Liver (tissue), 9 donors: Measurements from ENCODE around the gene C9orf50. TPM values are rescaled to one million over a fixed set of nuclear protein-coding genes. Genes with fewer than 3 reads are reported as not detected.

Source experiments
- DNase-seq: peaks from one replicate; pipeline ENCODE4 v3.0.0-alpha.2; 2017; ENCODE audit warnings: low spot score
- H3K27ac ChIP-seq, 2 donors: one replicate each; pipeline ENCODE4 v1.7.0; 2013; ENCODE audit warnings: inconsistent platforms in 2 of 2, low read length in 2 of 2, control low read depth in 1 of 2, low read depth in 1 of 2, mild to moderate bottlenecking in 1 of 2
- H3K27me3 ChIP-seq, 4 donors: one replicate each; pipeline versions ENCODE4 v1.6.1 to v1.7.0; 2013; ENCODE audit warnings: low read length in 3 of 4, inconsistent platforms in 1 of 4, mild to moderate bottlenecking in 1 of 4, moderate library complexity in 1 of 4; ENCODE audit not compliant: control insufficient read depth in 4 of 4, insufficient read depth in 4 of 4
- H3K36me3 ChIP-seq, 4 donors: one replicate each; pipeline versions ENCODE4 v1.6.1 to v1.7.0; 2013; ENCODE audit warnings: low read length in 3 of 4, mild to moderate bottlenecking in 3 of 4, low read depth in 1 of 4, moderate library complexity in 1 of 4; ENCODE audit not compliant: control insufficient read depth in 4 of 4, insufficient read depth in 3 of 4
- H3K4me1 ChIP-seq, 4 donors: one replicate each; pipeline versions ENCODE4 v1.6.1 to v1.7.0; 2013; ENCODE audit warnings: low read length in 3 of 4, mild to moderate bottlenecking in 3 of 4, moderate library complexity in 1 of 4; ENCODE audit not compliant: control insufficient read depth in 4 of 4, insufficient read depth in 4 of 4
- H3K4me3 ChIP-seq, 3 donors: one replicate each; pipeline versions ENCODE4 v1.6.1 to v1.7.0; 2013; ENCODE audit warnings: low read length in 3 of 3, control low read depth in 1 of 3, low read depth in 1 of 3, mild to moderate bottlenecking in 1 of 3
- H3K9ac ChIP-seq, 2 donors: one replicate each; pipeline ENCODE4 v1.7.0; 2013; ENCODE audit warnings: low read length in 2 of 2, mild to moderate bottlenecking in 2 of 2, moderate library complexity in 2 of 2, control low read depth in 1 of 2, low read depth in 1 of 2
- H3K9me3 ChIP-seq, 4 donors: one replicate each; pipeline versions ENCODE4 v1.6.1 to v1.7.0; 2013; ENCODE audit warnings: low read length in 3 of 4; ENCODE audit not compliant: control insufficient read depth in 4 of 4
- FOXA1 ChIP-seq: IDR thresholded peaks from 2 replicates; pipeline ENCODE4 v1.6.1; 2016; ENCODE audit warnings: antibody characterized with exemption
- FOXA2 ChIP-seq: IDR thresholded peaks from 2 replicates; pipeline ENCODE4 v1.6.1; 2016; ENCODE audit warnings: antibody characterized with exemption
- GABPA ChIP-seq, 2 donors: IDR thresholded peaks in 1 of 2; conservative IDR thresholded peaks in 1 of 2; 2 replicates each; pipeline ENCODE4 v1.6.1; 2016; ENCODE audit warnings: antibody characterized with exemption in 2 of 2, mild to moderate bottlenecking in 1 of 2, moderate library complexity in 1 of 2
- HNF4A ChIP-seq, 2 donors: conservative IDR thresholded peaks; 2 replicates each; pipeline ENCODE4 v1.6.1; 2016; ENCODE audit warnings: antibody characterized with exemption in 2 of 2, mild to moderate bottlenecking in 2 of 2
- HNF4G ChIP-seq: IDR thresholded peaks from 2 replicates; pipeline ENCODE4 v1.6.1; 2016; ENCODE audit warnings: antibody characterized with exemption
- JUND ChIP-seq, 2 donors: IDR thresholded peaks; 2 replicates each; pipeline ENCODE4 v1.6.1; 2016; ENCODE audit warnings: antibody characterized with exemption in 2 of 2
- RAD21 ChIP-seq, 2 donors: IDR thresholded peaks; 2 replicates each; pipeline ENCODE4 v1.6.1; 2016; ENCODE audit warnings: antibody characterized with exemption in 2 of 2, mild to moderate bottlenecking in 2 of 2
- YY1 ChIP-seq: IDR thresholded peaks from 2 replicates; pipeline ENCODE4 v1.6.1; 2016; ENCODE audit warnings: antibody characterized with exemption, mild to moderate bottlenecking
- WGBS: extraction: QIAGEN DNeasy Blood & Tissue Kit; methylation state at CpG from one replicate; pipeline ENCODE4 v1.1.7; 2013; 5-methylcytosine and 5-hydroxymethylcytosine counted together
- polyA plus RNA-seq, 2 donors: library from polyadenylated mRNA; stranded (reverse) in 1 of 2; unstranded in 1 of 2; fragments of 200-250 nt in 1 of 2; fragments of >200 nt in 1 of 2; fragmentation: Nextera tagmentation in 1 of 2; extraction: Ambion mirVana in 1 of 2; gene quantifications; one replicate each; pipeline versions ENCODE4 v1.2.1 to v1.2.3, GENCODE V29; 2013 to 2015
- total RNA-seq, 2 donors: library from RNA; depleted of rRNA; stranded (reverse); fragments of >200 nt; gene quantifications; one replicate each; pipeline ENCODE4 v1.2.3, GENCODE V29; 2014
- TF ChIP-seq, protein P1 (sequence below): fragments of 150-350 bp; IDR thresholded peaks from 2 replicates; pipeline ENCODE4 v1.5.1; 2017; ENCODE audit warnings: improper control_type of control experiment, low read depth, low read length; ENCODE audit not compliant: missing input control
- TF ChIP-seq, protein P2 (sequence below): IDR thresholded peaks from 2 replicates; pipeline ENCODE4 v1.6.1; 2016; ENCODE audit warnings: antibody characterized with exemption, mild to moderate bottlenecking
- donor health status: healthy.
- donor health status: healthy.
- donor health status: healthy.
- donor health status: healthy.
- donor health status: healthy.

C9orf50 gene
- total and polyA plus RNA-seq, 4 donors = 0.23 TPM; not detected in 3

DNA sequence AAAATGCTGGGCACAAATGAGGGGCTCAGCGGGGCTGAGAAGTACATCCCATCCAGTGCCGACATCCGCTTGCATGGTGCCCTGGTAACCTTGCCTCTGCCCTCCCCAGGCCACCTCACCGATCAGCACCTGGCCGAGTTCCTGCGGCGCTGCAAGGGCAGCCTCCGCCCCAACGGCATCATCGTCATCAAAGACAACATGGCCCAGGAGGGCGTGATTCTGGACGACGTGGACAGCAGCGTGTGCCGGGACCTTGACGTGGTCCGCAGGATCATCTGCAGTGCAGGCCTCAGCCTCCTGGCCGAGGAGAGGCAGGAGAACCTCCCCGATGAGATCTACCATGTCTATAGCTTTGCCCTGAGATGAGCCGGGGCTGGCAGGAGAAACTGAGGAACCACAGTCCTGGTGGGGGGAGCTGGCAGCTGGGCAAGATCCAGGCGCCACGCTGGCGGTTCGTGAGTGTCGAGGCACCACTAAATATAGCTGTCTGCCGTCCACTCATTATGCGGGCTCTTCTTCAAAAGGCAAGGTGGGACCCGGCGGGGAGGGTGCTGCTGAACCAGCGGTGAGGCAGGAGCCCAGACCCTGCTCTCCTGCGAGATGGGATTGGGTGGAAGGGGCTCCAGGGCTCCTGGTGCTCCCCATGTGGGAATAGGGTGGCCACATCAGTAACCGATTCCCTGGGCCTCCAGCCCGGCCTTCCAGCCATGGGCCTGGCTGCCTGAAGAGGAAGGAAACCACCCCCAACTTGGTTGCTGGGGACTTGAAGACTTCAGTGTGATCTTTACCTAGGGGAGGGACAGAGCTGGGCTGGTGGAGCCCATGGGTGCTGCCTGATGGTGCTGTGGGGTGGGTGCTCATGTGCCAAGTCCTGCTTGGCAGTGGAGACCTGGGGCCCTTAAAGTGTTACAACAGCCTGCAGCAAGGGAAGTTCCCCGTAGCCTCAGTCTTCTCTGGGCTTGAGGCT, 14.5 kb upstream of the C9orf50 start:
- no peak overlapping the region for H3K4me3 ChIP-seq
- no peak overlapping the region for H3K27ac ChIP-seq
- DNase-seq = no peak
- no peaks in the 10 kb centered on the region for H3K9me3 ChIP-seq
- H3K36me3 ChIP-seq = peaks cover 4 to 65% (median 34%) of the 10 kb centered on the region in 4 donors
- no peak overlapping the region for H3K9ac ChIP-seq
- H3K4me1 ChIP-seq = peaks cover 3 to 25% (median 13%) of the 10 kb centered on the region in 4 donors
- H3K27me3 ChIP-seq = no peaks in the 10 kb centered on the region
- TF ChIP-seq RAD21 (IDR thresholded peaks at IDR 0.05) (no peak), FOXA2 (no peak)
- TF ChIP-seq, protein P1, sequence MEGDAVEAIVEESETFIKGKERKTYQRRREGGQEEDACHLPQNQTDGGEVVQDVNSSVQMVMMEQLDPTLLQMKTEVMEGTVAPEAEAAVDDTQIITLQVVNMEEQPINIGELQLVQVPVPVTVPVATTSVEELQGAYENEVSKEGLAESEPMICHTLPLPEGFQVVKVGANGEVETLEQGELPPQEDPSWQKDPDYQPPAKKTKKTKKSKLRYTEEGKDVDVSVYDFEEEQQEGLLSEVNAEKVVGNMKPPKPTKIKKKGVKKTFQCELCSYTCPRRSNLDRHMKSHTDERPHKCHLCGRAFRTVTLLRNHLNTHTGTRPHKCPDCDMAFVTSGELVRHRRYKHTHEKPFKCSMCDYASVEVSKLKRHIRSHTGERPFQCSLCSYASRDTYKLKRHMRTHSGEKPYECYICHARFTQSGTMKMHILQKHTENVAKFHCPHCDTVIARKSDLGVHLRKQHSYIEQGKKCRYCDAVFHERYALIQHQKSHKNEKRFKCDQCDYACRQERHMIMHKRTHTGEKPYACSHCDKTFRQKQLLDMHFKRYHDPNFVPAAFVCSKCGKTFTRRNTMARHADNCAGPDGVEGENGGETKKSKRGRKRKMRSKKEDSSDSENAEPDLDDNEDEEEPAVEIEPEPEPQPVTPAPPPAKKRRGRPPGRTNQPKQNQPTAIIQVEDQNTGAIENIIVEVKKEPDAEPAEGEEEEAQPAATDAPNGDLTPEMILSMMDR = no peak
- TF ChIP-seq, protein P2, sequence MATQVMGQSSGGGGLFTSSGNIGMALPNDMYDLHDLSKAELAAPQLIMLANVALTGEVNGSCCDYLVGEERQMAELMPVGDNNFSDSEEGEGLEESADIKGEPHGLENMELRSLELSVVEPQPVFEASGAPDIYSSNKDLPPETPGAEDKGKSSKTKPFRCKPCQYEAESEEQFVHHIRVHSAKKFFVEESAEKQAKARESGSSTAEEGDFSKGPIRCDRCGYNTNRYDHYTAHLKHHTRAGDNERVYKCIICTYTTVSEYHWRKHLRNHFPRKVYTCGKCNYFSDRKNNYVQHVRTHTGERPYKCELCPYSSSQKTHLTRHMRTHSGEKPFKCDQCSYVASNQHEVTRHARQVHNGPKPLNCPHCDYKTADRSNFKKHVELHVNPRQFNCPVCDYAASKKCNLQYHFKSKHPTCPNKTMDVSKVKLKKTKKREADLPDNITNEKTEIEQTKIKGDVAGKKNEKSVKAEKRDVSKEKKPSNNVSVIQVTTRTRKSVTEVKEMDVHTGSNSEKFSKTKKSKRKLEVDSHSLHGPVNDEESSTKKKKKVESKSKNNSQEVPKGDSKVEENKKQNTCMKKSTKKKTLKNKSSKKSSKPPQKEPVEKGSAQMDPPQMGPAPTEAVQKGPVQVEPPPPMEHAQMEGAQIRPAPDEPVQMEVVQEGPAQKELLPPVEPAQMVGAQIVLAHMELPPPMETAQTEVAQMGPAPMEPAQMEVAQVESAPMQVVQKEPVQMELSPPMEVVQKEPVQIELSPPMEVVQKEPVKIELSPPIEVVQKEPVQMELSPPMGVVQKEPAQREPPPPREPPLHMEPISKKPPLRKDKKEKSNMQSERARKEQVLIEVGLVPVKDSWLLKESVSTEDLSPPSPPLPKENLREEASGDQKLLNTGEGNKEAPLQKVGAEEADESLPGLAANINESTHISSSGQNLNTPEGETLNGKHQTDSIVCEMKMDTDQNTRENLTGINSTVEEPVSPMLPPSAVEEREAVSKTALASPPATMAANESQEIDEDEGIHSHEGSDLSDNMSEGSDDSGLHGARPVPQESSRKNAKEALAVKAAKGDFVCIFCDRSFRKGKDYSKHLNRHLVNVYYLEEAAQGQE = no peak
- WGBS = 94% methylated on average over 34 of the region's 34 CpGs

DNA sequence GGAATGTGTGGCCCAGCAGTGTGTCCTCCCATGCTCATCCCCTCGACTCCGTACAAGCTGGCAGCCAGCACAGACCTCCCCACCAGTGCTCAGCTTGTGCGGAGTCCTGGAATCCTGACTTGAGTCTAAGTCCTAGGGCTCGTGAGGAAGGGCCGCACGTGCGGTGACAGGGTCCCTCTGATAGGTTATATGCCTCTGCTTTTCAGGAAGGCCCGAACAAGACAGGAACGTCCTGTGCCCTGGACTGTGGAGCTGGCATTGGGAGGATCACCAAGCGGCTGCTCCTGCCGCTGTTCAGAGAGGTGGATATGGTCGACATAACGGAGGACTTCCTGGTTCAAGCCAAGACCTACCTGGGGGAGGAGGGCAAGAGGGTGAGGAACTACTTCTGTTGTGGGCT, 12.9 kb upstream of the C9orf50 start:
- Histone ChIP-seq H3K9me3 (no peaks in the 10 kb centered on the region), H3K4me1 (peaks cover 0 to 22% (median 9%) of the 10 kb centered on the region in 4 donors), H3K36me3 (peaks cover 4 to 60% (median 34%) of the 10 kb centered on the region in 4 donors), H3K27ac (no peak overlapping the region), H3K27me3 (no peaks in the 10 kb centered on the region), H3K9ac (no peak overlapping the region), H3K4me3 (no peak overlapping the region)
- DNase-seq = no peak
- 86% methylated on average over 13 of the region's 13 CpGs for WGBS
- TF ChIP-seq FOXA1 = no peak
- TF ChIP-seq, protein P2 = no peak
- TF ChIP-seq HNF4A (conservative IDR thresholded peaks at IDR 0.05) = no peak
- TF ChIP-seq YY1 = no peak
- TF ChIP-seq, protein P1 = no peak
- no peak for TF ChIP-seq FOXA2
- TF ChIP-seq JUND (IDR thresholded peaks at IDR 0.05) = no peak
- no peak for TF ChIP-seq HNF4G
- TF ChIP-seq GABPA (IDR thresholded peaks at IDR 0.05 in 1 of 2, conservative IDR thresholded peaks at IDR 0.05 in 1 of 2) = no peak
